ENCODE measurements around the gene RBFA.
A peak's percentile ranks its signal among the peaks of the same experiment; 100 is the strongest.
"Not testable (repeated sequence)": the region's sequence is repeated elsewhere in the genome, so short reads cannot be mapped to it uniquely, and the experiment has no call there.

Gene RBFA, protein sequence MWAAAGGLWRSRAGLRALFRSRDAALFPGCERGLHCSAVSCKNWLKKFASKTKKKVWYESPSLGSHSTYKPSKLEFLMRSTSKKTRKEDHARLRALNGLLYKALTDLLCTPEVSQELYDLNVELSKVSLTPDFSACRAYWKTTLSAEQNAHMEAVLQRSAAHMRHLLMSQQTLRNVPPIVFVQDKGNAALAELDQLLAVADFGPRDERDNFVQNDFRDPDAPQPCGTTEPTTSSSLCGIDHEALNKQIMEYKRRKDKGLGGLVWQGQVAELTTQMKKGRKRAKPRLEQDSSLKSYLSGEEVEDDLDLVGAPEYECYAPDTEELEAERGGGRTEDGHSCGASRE

DNA sequence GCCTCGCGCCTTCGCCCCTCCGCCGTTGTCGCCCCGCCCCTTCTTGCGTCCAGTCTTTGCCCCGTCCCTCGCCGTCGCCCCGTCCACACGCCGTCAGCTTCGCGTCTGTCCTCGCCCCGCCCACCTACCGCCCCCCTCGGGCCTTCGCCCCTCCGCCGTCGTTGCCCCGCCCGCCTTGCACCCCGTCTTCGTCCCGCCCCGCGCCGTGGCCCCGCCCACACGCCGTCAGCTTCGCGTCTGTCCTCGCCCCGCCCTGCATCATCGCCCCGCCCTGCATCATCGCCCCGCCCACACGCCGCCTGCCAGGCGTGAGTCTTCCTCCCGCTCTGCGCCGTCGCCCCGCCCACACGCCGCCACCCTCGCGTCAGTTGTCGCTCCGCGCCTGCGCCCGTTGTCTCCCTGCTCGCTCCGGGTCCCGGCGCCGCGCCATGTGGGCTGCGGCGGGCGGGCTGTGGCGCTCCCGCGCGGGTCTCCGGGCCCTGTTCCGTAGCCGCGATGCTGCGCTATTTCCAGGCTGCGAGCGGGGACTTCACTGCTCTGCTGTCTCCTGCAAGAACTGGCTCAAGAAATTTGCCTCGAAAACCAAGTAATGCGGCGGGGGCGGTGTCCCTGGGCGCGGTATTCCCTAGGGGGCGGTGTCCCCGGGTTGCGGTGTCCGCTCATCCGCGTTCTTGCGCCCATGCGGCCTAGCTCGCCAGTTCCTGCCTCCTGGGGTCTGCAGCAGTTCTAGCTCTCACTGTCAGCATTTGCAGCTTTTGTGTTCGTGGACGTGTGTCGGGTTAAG lies at the start of gene RBFA:
Gene RBFA (plus strand): TSS at position 367 of the 784 bp plus-strand sequence. CDS start 62 bp downstream, at position 429.
- peak; percentile 96 for DNase-seq

DNA sequence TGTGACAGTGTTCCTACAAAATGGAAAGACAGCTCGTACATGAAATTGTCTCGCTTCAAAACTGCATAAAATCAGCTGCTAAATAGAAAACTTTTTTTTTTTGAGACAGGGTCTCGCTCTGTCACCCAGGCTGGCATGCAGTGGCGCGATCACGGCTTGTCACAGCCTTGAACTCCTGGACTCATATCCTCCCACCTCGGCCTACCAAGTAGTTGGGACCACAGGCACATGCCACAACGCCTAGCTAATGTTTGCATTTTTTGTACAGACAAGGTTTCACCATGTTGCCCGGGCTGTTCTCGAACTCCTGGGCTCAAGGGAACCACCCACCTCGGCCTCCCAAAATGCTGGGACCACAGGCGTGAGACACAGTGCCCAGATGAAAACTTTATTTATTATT lies 49.1 kb upstream of the RBFA start:
- no peak for DNase-seq

DNA sequence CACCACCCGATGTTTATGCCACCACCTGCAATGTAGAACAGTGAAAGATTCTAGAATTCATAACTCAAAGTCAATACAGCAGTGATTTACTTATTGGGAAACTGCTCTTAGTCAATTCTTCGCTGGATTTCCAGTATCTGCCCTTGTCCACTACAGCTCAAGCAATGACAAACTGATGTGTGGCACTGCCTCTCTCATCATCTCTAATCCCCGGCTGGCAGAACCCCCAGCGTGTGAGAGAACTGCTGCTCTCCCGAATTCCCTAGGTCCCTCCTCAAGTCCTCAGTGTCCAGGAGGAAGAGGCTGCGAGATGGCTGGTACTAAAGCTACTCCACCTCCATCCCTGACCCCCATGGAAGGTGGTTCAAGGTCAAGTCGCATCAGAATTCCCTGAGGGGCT lies 47.5 kb upstream of the RBFA start:
- no peak for DNase-seq

DNA sequence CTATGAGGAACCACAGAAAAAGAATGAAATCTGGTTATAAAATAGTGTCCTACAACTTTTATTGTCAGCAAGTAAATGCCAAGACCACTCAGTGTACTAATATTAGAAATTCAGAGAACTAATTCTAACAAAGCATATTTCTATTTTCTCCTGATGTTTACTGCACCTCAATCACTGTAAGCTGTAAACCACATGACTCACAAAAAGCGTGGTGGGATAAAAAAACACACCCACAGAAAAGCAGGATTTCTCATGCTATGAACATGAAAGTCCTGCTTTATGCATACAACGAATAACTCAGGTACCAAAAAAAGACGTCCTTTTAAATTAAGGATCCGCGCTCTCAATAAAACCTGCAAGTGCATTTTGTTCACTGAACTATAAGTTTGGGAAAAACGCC lies 46.7 kb upstream of the RBFA start:
- no peak for DNase-seq

DNA sequence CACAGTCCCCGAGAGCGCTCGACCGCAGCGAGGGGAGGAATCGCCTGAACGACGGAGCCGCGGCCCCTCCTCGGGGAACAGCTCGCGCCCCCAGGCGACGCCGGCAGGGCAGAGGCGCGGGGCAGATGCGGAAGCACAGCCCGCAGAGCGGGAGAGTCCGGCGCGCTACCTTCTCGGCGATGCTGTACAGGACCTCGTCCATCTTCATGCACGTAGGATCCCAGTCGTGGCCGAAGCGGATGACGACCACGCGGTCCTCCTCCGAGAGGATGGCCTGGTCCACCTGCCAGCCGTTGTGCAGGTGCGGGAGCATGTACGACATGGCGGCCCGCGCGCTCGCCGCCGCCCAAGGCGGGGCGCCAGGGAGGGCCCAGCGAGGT lies 46.2 kb upstream of the RBFA start:
- DNase-seq: peak; percentile 54

DNA sequence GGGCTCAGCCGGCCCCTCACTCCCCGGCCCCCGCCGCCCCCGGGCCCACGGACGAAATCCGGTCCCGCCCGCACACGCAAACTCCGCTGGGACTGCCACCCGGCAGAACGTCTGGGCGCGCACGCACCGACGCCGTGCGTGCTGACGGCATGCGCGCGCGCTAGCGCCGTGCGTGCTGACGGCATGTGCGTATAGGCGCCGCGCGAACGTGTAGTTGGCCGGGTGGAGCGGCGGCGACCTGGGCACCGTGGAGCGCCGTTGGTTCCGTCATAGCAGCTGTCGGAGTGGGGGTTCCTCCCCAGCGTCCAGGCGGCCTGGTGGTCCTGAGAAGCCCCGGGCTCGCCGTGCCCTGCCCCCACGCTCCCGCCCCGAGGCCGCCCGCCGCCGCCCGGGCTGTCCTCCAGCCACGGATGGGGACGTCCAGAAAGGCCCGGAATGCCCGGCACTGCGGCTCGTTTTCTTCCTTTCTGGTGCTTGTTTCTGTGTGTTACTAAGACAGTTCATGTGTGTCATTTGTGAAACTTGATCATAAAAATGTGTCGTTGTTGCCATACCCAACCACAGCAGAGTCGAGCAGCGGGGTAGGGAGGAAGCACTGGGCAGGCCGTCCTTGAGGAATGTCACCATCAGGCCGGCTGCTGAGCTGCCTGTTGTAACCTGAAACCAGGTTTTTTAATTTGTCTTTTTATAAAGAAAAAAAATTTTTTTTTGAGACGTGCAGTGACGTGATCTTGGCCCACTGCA lies 45.6 kb upstream of the RBFA start, which contains the start of gene TXNL4A:
Gene TXNL4A (minus strand): TSS at position 113 of the 744 bp plus-strand sequence. CDS start 171 bp downstream, outside the sequence.
- DNase-seq: peak; percentile 67

DNA sequence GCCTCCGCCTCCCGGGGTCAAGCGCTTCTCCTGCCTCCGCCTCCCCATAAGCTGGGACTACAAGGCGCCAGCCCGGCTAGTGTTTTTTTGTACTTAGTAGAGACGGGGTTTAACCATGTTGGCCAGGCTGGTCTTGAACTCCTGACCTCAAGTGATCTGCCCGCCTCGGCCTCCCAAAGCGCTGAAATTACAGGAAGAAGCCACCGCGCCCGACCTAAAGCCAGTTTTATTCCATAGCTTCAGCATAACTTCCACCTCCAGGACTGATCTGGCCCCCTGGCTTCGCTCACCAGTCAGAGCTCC lies 45.1 kb upstream of the RBFA start:
- no peak for DNase-seq

DNA sequence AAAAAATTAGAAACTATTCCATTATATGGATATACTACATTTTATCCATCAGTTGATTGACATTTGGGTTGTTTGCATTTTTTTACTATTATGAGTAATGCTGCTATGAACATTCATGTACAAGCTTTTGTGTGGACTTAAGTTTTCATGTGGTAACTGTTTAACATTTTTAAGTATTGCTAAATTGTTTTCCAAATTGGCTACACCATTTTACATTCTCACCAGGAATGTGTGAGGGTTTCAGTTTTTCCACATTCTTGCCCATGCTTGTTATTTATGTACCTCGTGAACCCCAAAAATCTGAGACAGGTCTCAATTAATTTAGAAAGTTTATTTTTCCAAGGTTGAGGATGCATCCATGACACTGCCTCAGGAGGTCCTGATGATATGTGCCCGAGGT lies 42.7 kb upstream of the RBFA start:
- no peak for DNase-seq

DNA sequence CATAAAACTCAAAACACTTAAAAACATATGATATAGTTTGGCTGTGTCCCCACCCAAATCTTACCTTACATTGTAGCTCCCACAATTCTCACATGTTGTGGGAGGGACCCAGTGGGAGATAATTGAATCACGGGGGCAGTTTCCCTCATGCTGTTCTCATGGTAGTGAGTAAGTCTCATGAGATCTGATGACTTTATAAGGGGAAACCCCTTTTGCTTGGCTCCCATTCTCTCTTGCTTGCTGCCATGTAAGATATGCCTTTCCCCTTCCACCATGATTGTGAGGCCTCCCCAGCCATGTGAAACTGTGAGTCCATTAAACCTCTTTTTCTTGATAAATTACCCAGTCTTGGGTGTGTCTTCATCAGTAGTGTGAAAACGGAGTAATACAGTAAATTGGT lies 34.5 kb upstream of the RBFA start:
- DNase-seq: not testable (repeated sequence)

DNA sequence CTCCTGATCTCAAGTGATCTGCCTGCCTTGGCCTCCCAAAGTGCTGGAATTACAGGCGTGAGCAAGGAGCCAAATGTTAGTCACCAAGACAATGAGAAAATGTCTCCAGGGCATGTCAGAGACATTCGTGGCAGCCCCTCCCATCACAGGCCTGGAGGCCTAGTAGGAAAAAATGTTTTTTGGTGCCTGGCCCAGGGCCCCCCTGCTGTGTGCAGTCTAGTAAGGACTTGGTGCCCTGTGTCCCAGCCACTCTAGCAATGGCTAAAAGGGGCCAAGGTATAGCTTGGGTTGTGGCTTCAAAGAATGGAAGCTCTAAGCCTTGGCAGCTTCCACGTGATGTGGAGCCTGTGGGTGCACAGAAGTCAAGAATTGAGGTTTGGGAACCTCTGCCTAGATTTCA lies 33.4 kb upstream of the RBFA start:
- no peak for DNase-seq

DNA sequence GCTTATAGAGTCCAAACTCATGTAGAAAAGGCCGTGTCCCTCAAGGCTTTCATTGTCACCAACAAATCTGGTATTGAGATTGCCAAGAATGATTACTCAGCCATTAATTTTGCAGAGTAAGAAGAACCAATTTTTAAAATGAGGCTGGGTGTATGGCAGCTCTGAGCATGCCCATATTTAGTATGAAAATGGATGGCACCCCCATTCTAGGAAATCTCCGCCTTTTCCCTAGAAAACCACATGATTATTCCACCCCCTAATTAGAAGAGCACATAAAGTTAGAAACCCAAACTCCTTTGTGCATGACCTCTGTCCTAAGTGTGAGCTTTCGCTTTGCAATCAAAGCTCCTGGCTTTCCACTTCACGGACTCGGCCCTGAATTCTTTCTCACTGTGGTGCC lies 31.8 kb upstream of the RBFA start:
- no peak for DNase-seq

DNA sequence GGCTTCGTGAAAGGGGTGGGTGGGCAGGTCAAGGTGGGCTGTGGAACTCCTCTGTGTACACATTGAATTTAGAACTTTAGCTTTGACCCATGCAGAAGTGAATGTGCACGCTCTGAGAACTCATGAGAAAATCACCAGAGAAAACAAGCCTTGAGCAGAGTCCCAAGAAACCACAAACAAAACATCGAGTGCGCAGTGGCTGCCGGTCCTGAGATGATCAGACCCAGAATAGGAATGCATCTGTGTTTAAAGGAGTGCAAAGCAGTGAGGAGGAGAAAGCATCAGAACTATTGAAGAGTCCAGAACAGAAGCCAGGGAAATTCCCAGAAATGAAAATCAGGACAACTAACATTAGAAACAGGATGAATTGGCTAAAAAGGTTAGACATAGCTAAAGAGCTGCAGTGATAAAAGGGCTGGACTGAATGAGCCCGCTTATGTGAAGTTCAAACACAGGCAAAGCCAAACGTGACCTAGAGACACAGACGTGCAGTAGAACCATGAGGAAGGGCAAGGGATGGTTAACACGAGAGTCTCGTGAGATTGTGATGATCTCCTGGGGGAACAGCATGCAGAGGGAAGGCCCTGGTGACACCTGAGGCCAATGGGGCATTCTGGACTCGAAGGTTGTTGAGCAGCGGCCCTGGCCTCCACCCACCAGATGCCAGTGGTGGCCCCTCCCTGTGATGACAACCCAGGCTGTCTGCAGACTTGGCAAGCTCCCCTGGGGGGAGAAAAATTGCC lies 29.5 kb upstream of the RBFA start:
- no peak for DNase-seq

DNA sequence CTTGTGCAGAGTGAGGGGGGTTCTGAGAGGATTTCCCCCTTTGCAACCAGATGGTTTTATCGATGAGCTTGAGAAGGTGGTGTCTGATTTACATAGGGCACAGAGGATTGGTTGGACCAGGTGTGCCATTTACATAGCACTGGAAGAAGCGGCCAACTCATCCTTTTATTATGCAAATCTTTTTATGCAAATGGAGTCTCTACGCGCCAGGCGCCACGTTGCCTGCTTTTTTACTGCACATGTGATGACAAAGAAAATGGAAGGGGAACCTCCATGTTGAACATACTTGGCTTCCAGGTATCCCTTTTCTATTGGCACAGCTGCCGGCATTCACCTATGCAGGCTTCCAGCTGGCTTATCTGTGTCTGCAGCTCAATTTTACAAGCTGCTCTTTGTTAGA lies 27.5 kb upstream of the RBFA start:
- DNase-seq: no peak

DNA sequence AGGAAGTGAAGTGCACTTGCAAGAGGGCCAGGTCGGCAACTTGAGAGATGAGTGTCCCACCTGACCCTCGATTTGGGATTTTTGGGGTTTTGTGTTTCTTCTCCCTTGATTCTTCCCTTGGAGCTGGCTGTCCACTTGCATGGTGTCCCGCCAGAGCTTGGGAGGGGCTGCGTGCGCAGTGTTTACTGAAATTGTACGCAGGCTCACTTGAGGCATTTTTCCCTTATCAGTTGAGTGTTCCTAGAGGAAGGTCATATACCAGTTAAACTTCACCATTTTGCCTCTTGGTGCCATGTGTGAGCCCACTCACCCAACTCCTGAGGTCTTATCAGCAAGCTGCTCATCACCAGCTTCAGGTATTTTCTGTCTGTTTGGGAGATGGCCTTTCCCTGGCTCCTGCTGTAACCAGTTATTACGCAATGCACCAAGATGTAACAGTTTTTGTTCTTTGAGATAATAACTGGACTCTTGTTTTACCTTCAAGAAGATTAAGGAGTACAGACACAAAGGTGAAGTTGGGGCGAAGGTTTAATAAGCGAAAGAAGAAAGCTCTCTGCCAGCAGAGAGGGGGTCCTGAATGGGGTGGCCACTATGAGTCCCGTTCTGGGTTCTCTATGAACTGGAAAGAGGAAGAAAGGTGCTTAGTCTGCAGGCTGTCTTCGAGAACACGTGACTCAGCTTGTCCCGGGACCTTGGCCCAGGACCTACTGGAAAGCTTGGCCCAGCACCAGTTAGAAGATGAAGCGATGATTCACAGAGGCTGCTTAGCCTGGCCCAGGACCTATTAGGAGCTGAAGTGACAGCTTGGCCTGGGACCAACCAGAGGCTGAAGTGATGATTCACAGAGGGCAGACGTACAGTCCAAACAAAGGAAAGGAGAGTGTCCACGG lies 24.3 kb upstream of the RBFA start:
- DNase-seq: no peak

DNA sequence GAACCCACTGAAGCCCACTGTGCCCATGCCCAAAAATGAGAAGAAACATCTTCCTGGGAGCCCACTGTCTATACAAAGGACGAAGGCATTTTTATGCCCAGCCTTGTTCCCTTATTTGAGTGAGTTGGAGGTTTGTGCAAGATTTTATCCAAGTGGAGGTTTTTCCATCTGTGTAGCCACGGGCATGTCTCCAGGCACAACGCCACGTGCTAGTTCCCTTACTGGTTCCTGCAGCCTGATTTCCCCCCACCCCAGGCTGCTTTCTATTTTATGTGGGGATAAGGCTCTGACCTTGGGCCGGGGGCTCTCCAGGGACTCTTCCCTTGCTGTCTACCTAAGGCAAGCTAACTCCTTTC lies 23.7 kb upstream of the RBFA start:
- no peak for DNase-seq

DNA sequence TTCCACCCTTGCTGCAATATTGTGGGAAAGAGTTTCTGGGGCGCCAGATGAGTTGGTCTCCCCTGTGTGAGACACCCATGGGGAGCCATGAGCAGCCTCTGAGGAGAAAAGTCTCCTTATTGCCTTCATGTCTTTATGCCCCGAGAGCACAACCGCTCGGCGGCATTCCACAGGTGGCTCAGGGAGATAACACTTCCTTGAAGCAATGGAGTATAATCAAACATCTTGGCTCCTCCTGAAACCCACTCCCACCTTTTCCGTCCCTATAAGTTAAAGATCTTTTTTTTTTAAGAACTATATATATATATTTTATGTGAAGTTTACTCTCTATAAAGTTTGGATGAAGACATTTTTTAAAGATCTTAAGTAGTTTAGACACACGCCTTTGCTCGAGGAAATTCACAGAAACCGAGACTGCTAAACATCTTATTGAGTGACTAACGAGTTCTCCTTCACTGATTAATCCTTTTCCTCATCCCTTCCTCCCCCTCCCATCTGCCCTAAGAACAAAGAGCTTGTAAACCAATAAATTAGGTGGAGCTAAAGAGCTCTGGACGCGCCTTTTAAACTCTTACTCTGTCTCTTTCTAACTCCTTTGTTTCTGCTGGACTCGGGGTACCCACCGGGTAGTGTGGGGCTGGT lies 22.6 kb upstream of the RBFA start:
- DNase-seq: not testable (repeated sequence)

DNA sequence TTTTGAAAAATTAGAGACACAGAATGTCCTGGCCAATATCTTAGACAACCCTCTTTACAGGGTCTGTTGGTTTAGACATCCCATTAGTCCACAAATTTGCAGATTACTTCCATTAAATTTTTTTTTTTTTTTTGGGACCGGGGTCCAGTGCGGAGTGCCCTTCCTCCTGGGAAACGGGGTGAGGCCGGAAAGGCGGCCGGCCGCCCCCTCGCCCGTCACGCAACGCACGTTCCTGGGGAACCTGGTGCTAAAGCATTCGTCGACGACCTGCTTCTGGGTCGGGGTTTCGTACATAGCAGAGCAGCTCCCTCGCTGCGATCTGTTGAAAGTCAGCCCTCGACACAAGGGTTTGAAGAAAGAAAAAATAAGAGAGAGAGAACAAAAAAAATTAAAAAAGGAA lies 21.5 kb upstream of the RBFA start:
- no peak for DNase-seq

DNA sequence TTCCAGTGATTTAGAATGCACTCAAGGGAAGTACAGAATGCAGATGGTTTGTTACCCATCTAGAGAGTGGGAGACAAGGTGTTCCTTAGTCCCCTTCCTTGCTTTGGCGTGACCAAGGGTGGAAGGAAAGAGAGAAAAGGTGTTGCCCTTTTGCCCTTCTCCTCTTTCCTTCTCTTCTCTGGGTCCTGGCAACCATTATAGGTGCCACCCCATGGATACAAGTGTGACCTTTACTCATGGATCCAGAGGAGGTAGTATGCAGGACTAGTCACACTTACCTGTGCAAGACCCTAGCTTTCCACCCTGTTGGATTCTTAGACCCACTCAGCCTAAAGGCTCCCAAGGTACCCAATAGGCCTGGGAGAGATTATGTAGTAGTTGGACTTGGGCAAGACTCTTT lies 11.6 kb upstream of the RBFA start:
- DNase-seq: no peak

DNA sequence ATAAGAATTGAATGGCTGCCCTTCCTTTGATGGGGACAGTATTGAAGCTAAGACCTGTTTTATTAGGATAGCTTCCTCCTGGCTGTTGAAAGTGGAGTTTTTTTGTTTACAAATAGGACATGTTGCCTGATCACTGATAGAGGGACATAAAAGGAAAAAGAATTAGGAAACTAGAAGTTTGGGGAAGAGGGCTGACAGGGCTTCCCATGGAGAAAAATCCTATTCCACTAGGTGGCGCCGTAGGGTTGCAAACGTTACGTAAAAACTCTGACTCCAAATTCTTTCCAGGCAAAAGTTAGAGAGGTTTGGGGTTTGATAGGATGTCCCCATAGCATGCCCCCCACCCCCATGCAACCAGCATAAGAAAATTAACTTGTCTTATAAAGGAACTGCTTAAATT lies 11.1 kb upstream of the RBFA start:
- DNase-seq: no peak

DNA sequence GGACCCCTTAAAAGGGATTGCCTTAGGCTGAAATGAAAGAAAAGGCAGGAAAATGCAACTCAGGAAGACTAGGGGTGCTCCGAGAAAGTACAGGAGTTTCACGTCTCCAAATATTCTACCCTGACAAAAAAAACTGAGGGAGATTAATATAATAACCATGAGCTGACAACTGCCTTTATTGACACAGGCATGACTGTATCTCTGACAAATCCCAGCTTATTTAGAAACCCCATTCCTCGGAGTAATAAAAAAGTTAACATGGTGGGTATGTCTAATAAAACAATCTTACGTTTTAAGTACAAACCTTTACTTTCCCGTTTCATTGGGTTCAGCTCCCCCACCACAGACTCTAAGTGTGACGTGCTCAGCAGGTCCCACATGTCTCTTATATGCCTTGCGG lies 7.9 kb upstream of the RBFA start:
- no peak for DNase-seq

DNA sequence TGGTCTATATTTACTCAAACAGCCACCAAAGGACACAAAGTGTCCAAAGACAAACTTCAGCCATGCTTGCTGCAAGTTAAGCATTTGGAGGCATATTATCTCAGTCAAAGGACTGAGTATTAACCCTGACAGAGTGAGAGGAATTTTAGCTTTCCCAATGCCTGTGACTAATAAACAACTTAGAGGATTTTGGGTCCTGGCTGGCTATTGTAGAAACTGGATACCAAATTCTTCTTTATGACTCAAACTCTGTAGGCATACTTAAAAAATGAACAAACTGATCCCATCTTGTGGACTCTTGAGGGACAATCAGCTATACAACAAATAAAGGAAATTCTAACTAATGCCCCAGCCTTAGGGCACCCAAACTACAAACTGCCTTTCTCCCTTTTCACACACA lies 6.5 kb upstream of the RBFA start:
- DNase-seq: not testable (repeated sequence)

DNA sequence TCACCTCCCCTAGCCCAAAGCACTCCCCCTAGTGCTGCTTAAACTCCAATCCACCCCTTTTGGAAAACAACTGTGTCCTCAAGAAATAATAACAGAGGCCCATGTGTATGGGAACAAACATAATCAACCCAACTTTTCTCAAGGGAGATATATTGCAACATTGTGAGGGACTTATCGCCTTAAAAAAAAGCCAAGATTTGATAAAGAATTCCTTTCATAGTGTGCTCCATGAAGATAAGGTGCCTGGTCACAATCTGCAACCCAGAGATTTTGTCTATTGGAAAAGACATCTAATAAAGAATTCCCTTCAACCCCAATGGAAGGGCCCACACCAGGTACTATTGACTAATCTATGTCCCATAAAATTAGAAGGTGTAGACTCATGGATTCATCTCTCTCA lies 4.5 kb upstream of the RBFA start:
- DNase-seq: no peak

All from KG1 (cell line).